HG03039 (cell line): Measurements from ENCODE around the gene ZDHHC14.
"Not testable (repeated sequence)": the region's sequence is repeated elsewhere in the genome, so short reads cannot be mapped to it uniquely, and the experiment has no call there.

Experiments
- ATAC-seq: cut with Tn5 transposase; IDR thresholded peaks from one replicate; pipeline ENCODE4 v1.9.1; 2021; ENCODE audit warnings: mild to moderate bottlenecking, moderate library complexity; ENCODE audit not compliant: unreplicated experiment

ZDHHC14 gene

GRCh38 chr6:157548635-157549467 is 167.9 kb downstream of the ZDHHC14 start:
- no peak for ATAC-seq

- ATAC-seq: no peak
Observed at GRCh38 chr6:157549468-157549745, 168.4 kb downstream of the ZDHHC14 start.

- no peak for ATAC-seq
Observed at GRCh38 chr6:157550114-157550989, 169.4 kb downstream of the ZDHHC14 start.

DNA sequence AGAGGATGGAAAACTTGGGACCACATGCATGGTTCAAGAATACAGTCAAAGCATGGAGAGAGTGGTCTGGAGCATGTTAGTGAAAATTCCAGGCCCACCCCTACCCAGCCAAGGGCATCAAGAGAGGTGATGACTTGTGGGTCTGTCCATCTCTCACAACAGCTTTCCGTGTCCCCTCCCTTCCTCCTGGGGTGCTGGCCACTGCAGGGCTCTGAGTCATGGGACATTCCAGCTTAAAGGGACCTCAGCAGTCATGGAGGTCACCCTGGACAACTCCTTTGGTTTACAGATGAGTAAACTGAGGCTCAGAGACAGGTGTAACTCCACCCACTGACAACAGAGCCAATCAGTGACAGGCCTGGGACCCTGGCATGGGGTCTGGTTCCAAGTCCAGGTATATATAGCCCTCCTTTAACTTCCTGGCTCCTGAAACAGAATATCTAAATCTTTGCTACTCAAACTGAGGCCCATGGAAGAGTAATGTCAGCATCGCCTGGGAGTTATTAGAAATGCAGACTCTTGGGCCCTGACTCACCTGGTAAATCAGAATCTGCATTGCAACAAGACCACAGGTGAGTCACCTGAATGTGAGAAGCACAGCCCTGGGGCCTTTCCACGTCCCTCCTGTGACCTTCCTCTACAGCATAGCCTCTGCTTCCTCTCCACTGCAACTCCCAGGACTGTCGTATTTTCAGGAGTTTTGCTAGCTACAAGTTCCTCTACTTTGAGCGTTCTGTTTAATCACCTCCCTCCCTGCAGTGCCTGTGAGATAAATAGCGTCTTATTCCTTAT is 170.2 kb downstream of the ZDHHC14 start:
- ATAC-seq: no peak

- no peak for ATAC-seq
Observed at GRCh38 chr6:157552081-157552747, 171.2 kb downstream of the ZDHHC14 start.

GRCh38 chr6:157552820-157553485 is 172.0 kb downstream of the ZDHHC14 start:
- no peak for ATAC-seq

DNA sequence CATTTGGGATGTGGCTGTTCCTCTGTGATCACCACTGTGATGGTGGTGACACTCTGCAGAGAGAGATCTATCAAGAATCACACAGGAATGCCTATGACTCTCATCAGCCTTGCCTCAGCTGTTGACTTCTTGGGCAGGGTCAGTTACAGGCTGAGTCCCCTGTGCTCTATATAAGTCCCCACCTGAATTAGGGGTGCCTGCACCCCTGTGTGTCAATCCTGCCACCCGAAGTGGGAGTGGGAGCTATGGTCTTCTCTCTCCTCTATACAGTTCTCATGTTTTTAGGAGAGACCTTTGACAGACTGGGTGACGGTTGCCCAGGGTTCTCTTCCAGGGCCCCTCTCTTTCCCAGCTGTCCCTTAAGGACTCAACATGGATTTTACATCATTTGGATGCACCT is 173.8 kb downstream of the ZDHHC14 start:
- ATAC-seq: no peak

DNA sequence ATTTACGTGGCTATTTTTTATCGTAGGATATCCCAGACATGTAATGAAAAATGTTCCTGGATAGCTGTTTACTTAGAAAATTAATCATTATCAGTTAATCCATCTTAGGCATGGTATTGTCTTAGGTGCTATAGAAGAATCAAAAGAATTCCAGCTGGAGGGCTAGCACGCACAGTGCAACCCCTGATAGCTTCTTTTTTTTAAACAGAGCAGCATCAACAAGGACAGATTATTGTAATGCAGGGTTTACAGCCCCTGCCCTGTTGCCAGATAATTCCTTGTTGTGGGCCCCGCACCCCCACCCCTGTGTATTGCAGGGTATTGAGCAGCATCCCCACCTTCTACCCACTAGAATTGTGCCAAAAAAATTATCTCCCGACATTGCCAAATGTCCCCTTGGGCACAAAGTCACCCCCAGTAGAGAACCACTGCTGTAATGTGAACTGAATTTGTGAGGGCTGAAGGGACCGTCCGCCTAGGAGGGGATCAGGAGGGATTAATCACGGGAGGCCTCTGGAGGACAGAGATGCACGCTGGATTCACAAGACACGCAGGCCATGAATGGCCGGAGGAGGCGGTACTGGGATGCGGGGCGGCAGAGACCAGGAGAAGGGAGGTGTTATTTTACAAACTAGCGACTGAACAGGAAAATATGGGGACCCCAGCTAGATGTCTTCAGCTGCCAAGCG is 174.6 kb downstream of the ZDHHC14 start:
- ATAC-seq: no peak

DNA sequence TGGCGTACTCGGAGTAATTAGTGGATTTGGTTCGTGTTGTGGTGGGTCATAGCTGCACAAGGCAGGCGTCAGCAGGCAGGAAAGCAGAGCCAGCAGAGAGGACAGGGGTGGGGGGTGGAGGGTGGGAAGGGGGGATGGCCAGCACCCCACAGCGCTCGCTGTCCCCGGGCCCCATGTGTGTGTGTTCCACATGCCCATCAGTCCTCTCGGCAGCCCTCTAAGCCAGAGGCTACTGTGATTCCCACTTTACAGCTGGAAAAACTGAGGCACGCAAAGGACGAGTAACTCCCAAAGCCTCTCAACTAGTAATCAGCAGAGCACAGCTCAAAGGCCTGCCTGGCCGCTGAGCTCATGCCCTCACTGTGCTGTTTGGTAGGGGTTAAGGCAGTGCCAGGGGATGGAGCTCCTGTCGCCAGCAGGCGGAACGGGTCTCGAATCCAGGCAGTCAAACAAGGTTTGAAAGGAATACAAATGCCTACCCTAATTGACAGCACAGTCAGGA is 175.2 kb downstream of the ZDHHC14 start:
- no peak for ATAC-seq

- ATAC-seq: no peak
Observed at GRCh38 chr6:157556671-157557430, 175.9 kb downstream of the ZDHHC14 start.

- peak; percentile 44 for ATAC-seq
Observed at GRCh38 chr6:157557559-157557958, 176.6 kb downstream of the ZDHHC14 start.

- ATAC-seq: no peak
Observed at GRCh38 chr6:157558049-157558448, 177.1 kb downstream of the ZDHHC14 start.

GRCh38 chr6:157558487-157559200 is 177.7 kb downstream of the ZDHHC14 start:
- ATAC-seq: no peak

- ATAC-seq: no peak
Observed at GRCh38 chr6:157559201-157559756, 178.3 kb downstream of the ZDHHC14 start.

GRCh38 chr6:157560063-157560462 is 179.1 kb downstream of the ZDHHC14 start:
- not testable (repeated sequence) for ATAC-seq

- ATAC-seq: no peak
Observed at GRCh38 chr6:157560691-157561413, 179.9 kb downstream of the ZDHHC14 start.

DNA sequence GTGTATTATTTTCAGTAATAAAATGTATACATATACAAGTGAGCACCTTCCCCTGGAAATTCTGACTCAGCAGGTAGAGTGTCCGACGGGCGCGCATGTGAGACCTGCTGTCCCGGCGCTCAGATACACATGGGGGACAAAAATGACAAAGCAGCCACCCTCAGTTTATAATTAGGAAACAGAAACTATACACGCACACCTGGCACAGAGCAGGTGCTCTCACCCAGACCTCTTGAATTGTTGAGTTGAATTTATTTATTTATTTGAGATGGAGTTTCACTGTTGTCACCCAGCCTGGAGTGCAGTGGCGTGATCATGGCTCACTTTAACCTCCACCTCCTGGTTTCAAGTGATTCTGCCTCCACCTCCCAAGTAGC is 180.4 kb downstream of the ZDHHC14 start:
- peak; percentile 15 for ATAC-seq
